ENCODE results near the gene ELAC2.

Gene ELAC2

DNA sequence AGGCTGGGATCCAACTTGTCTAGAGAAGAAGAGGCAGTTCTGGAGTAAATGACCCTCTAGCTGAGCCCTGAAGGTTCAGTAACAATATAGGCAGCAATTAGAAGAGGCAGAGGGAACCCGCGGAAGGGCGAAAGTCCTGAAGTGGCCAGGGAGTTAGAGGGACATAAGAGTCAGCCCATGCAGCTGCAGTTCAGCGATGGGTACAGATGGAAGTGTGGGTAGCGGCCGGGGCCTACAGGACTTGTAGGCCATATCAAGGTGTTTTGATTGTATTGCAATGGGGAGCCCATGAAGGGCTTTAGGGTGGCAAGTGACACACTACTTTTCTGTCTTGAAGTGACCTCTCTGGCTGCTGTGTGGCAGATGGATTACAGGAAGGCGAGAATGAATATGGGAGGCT is 3.0 kb downstream of the ELAC2 start:
- no peak for DNase-seq

DNA sequence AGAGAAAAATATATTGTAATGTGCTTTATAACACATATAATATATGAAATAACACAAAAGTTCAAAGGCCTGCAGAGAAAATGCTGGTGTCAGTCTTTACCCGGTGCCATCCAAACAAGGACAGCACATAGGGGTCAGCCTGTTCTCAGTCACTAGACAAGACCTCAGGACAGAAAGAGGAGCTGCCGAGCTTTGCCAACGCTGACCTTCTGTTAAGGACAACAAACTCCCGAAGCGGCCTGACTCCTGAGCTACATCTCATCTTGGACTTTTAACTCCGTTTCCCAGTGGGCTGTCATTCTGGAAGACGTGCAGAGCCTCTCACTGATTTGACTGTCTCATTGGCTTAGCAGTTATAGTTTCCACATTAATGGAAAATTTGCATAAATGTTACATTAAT is 6.9 kb downstream of the ELAC2 start:
- DNase-seq, result no peak

DNA sequence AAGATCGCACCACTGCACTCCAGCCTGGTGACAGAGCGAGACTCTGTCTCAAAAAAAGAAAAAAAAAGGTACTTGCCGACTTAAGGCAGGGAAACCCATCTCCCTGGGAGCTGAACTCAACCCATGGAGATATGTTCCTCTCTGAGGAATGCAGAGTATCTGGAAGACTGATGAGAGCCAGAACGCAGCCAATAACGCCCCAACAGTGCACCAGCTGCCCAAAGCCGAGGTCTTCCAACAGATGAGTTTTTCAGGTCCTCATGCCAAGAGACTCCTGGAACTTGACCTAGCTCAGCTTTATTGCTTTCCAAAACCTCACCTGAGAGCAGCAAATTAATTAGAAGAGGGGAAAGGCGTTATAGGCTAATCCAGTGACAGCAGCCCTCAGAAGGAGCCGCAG is 9.4 kb downstream of the ELAC2 start:
- no peak for DNase-seq

DNA sequence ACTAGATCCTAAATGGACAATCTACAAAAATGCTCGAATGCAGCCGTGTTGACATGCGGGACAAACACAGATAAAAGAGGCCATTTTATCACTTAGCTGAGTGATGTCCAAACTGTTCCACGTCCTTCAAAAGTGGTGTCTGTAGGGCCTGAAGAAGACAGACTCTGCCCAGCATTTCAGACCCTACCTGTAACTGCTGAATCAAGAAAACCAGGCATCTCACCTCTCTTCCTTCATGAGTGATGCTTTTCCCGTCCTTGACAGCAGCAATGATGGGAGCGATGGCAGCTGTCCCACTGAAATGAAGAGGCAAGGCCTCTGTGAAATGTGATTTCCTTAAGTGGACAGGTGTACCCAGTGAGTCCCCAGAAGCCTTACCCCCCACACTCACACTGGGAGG is 12.3 kb downstream of the ELAC2 start:
- DNase-seq, result no peak

DNA sequence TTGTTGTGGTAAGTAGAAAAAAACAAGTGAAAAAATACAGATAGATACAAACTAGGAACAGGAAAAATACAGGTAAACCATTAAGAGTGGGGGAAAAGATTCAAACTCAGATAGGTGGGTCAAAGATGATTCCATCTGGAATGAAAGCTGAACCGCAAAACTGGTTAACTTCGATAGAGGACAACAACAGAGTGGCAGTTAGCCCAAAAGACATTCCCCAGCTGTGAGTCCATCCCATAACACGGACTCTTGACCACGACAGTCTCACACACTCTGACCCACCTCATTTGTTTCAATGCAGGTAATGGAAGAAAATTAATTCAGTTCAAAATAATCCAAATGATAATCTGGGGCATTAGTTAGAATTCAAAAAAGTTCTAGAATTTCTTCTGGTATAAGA is 13.5 kb downstream of the ELAC2 start:
- no peak for DNase-seq

GRCh38 chr17:13003927-13004326 is 13.9 kb downstream of the ELAC2 start:
- no peak for DNase-seq

GRCh38 chr17:13003454-13003851 is 14.4 kb downstream of the ELAC2 start:
- DNase-seq, result no peak

DNA sequence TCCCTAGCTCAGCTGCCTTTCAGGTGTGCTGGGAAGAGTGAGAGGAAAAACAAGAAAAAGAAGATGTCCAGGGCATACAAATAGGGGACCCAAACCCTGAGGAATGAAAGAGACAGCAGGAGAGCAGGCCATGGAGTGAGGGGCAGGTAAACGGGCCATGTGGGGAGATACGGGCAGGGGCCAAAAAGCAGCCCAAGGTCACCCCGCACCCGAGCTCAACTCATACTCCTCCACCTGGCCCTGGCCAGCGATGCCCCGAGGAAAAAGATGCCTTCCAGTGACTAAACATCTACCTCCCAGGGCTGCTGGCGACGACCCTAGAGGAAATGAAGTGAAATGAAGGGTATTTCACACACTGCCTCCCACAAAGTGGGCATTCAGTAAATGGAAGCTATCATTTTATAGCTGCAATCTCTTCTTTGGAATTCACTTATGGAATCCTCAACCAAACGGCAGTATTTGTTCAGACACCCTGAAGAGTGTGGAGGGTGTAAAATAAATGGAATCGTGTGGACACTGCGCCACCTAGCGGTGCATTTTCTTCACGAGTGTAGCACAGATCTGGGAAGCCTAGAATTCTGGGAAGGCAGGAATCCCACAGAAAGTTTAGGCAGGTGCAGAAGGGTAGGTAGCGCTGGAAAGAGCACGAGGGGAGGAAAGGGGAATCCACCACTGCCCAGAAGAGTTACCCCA is 14.9 kb downstream of the ELAC2 start:
- peak; percentile 68 for DNase-seq

DNA sequence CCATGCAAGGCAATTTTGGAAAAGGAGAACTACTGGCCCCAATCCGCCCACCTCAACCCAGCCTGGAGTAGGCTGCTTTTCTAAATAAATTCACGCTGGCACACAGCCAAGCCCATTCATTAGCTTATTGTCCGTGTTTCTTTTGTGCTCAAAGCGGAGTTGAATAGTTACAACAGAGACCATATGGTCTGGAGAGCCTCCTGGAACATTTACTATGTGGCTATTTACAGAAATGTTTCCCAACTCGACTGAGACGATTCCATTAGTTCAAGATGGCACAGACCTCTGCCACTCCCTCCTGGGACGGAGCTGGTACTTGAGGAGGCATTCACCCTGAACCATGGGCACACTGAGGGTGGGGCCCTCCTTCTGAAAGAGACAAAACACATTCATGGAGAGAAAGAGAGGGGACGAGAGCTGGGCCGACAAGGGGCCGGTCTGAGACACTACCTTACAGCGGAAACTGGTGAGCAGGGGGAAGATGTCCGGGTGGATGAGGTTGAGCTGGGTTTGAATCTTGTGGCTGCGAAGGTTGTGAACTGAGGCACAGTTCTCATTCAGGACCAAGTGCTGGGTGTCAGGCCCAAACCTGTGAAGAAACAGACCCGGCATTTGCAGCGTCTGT is 15.7 kb downstream of the ELAC2 start:
- no peak for DNase-seq

DNA sequence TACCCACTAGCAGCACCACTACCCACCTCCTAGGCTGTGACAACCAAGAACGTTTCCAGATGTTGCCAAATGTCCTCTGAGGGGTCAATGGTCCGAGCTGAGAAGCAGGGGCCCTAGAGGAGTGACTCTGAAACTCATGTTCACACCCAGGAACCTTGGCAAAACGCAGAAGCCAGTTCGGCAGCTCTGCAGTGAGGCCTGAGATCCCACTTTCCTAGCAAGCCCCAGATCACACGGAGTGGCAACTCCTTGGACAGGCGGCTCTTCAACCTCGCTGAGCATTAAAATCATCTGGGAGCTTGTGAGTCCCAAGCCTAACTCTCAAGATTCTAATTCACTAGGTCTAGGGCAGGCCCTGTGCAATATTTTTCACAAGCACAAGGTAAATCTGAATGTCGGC is 17.3 kb downstream of the ELAC2 start:
- DNase-seq, result no peak

DNA sequence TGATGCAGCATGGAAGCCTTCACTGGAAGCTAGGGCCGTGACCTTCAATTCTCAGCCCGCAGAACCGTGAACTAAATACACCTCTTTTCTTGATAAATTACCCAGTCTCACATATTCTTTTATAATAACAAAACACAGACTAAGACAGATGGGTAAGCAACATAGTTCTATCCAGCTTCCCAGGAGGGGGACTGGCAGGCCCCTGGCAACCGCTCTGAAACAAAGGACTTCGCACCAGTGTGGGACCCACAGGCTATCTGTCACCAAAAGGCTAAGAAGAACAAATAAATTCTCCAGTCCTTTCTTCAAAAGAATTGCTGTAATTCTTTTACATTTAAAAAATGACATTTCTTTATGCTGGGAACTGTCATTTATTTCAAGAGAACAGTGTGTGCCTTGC is 19.0 kb downstream of the ELAC2 start:
- DNase-seq, result no peak

DNA sequence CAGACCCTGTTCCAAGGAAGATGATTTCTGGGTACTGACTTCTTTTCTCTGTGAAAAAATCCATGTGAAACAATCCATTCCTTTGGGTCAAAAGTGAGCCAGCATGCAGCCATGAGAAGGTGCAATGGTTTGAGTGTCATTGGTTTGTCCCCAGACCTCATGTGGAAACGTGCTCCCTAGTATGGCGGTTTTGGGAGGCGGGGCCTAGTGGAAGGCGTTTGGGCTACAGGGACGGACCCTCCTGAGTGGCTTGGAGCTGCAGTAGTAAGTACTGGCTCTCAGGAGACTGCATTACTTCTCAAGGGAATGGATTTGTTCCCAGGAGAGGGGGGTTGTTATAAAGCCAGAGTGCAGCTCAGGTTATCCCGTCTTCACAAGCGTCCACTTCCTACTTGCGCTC is 19.4 kb downstream of the ELAC2 start:
- no peak for DNase-seq

GRCh38 chr17:12996941-12997340 is 20.9 kb downstream of the ELAC2 start:
- DNase-seq, result no peak

GRCh38 chr17:12996357-12996756 is 21.5 kb downstream of the ELAC2 start:
- no peak for DNase-seq

- DNase-seq, result no peak
These were observed 21.9 kb downstream of the ELAC2 start for GRCh38 chr17:12995896-12996295.

- DNase-seq, result no peak
These were observed 22.5 kb downstream of the ELAC2 start for GRCh38 chr17:12995106-12995895.

- DNase-seq, result no peak
These were observed 23.3 kb downstream of the ELAC2 start for GRCh38 chr17:12994341-12995074.

DNA sequence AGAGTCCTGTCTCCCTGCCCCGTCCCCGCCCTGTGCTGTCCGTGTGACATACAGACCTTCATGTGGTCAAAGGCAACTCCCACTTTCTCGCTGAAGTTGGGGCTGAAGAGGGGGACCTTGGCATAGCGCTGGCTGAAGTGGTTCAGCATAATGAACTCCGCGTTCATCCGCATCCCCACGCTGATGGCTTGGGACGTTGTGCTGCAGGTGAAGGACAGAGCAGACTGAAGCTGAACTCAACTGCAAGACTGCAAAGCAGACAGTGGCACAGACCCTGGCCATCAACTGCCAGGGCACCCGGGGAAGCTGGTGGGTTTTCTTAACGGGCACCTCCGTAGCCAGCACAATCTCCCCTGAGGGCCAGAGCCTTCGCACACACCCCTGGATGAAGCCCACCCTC is 24.2 kb downstream of the ELAC2 start:
- DNase-seq, result no peak

- no peak for DNase-seq
These were observed 25.2 kb downstream of the ELAC2 start for GRCh38 chr17:12992676-12993075.

- DNase-seq, result no peak
These were observed 26.9 kb downstream of the ELAC2 start for GRCh38 chr17:12990926-12991325.

GRCh38 chr17:12990041-12990808 is 27.6 kb downstream of the ELAC2 start:
- DNase-seq, result no peak

GRCh38 chr17:12987120-12987519 is 30.7 kb downstream of the ELAC2 start:
- DNase-seq, result no peak

All from NCI-H1048 (cell line).